GM12873 (cell line): Measurements from ENCODE around the gene SFT2D1.

Source experiments
- CTCF ChIP-seq: IDR thresholded peaks from 2 replicates; pipeline ENCODE4 v1.5.1; 2012; ENCODE audit warnings: low read depth, mild to moderate bottlenecking, moderate library complexity, low read length, control low read depth; ENCODE audit not compliant: insufficient read depth; ENCODE audit errors: missing control alignments

SFT2D1 gene

GRCh38 chr6:166382933-166383801, 40.8 kb upstream of the SFT2D1 start, which contains the start of gene MPC1:
TSS of gene MPC1 (minus strand) at chr6:166382940. CDS start at chr6:166382876, 64 bp downstream.
- no peak for TF ChIP-seq CTCF

- TF ChIP-seq CTCF: no peak
Observed at GRCh38 chr6:166382500-166382932, 40.2 kb upstream of the SFT2D1 start.

GRCh38 chr6:166381733-166382499, 39.6 kb upstream of the SFT2D1 start:
- TF ChIP-seq CTCF: peak; percentile 86

- TF ChIP-seq CTCF: no peak
Observed at GRCh38 chr6:166381381-166381732, 39.0 kb upstream of the SFT2D1 start.

- TF ChIP-seq CTCF: no peak
Observed at GRCh38 chr6:166379800-166380199, 37.5 kb upstream of the SFT2D1 start.

GRCh38 chr6:166379103-166379586, 36.8 kb upstream of the SFT2D1 start:
- TF ChIP-seq CTCF: no peak

GRCh38 chr6:166377721-166378120, 35.4 kb upstream of the SFT2D1 start:
- TF ChIP-seq CTCF: no peak
